Erythroblast (primary cell): ENCODE data around the gene HAUS5.
"Not testable (repeated sequence)": the region's sequence is repeated elsewhere in the genome, so short reads cannot be mapped to it uniquely, and the experiment has no call there.

Experiments used
- GATA1 ChIP-seq: IDR thresholded peaks from 2 replicates; pipeline ENCODE4 v1.6.1; 2011; ENCODE audit warnings: low read depth, mild to moderate bottlenecking, control low read depth, low read length, moderate library complexity
- POLR2A ChIP-seq: IDR thresholded peaks from 2 replicates; pipeline ENCODE4 v1.6.1; 2011; ENCODE audit warnings: mild to moderate bottlenecking, low read length

DNA sequence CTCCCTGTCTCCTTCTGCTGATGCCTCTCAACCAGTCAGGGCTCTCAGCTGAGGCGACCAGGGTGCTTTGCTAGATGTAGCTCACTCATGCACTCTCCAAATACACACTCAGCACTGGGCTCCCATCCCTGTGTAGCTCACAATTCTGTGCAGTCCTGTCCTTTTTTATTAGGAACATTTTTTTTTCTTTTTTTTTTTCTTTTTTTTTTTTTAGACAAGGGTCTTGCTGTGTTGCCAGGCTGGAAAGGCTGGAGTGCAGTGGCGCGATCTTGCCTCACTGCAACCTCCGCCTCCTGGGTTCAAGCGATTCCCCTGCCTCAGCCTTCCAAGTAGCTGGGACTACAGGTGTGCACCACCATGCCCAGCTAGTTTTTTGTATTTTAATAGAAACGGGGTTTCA, 42.3 kb downstream of the HAUS5 start:
- TF ChIP-seq POLR2A, GATA1: not testable (repeated sequence)
